WTC11 (cell line): ENCODE results near the gene IGF2BP3. TPM values are rescaled to one million over a fixed set of nuclear protein-coding genes. Genes with fewer than 3 reads are reported as not detected.

Experiments
- ATAC-seq: fragments of 200-7000 bp; cut with Tn5 transposase; 2 replicates; pipeline ENCODE4 v1.10.0; 2021; ENCODE audit warnings: mild to moderate bottlenecking, moderate library complexity
- CTCF ChIA-PET: fragments of 300-600 bp; sonication (Branson Sonifier 250); formaldehyde crosslinking; loops from one replicate; lab custom pipeline; 2021; ENCODE audit warnings: antibody characterized with exemption; lab: Charles Lee
- POLR2A ChIA-PET: fragments of 350-600 bp; sonication (Branson Sonifier 250); formaldehyde crosslinking; loops from one replicate; lab custom pipeline; 2021; ENCODE audit warnings: antibody characterized with exemption; lab: Charles Lee
- DNase-seq: peaks from one replicate; pipeline ENCODE4 v3.0.0; 2021; ENCODE audit warnings: low spot score
- H3K27ac Mint-ChIP-seq: 2 replicates; pipeline ENCODE4 v1.8.0; 2021; ENCODE audit warnings: mixed read lengths
- H3K27me3 Mint-ChIP-seq: 2 replicates; pipeline ENCODE4 v1.8.0; 2021; ENCODE audit warnings: low read depth, mild to moderate bottlenecking, moderate library complexity, mixed read lengths
- H3K36me3 Mint-ChIP-seq: 2 replicates; pipeline ENCODE4 v1.8.0; 2021; ENCODE audit warnings: mixed read lengths
- H3K4me1 Mint-ChIP-seq: 2 replicates; pipeline ENCODE4 v1.8.0; 2022; ENCODE audit warnings: mixed read lengths
- H3K4me3 Mint-ChIP-seq: 2 replicates; pipeline ENCODE4 v1.8.0; 2021; ENCODE audit warnings: mild to moderate bottlenecking, moderate library complexity, mixed read lengths
- H3K9me3 Mint-ChIP-seq: 2 replicates; pipeline ENCODE4 v1.8.0; 2021; ENCODE audit warnings: mixed read lengths
- KAT7 ChIP-seq: sonication (generic); formaldehyde crosslinking; IDR thresholded peaks from 2 replicates; pipeline ENCODE4 v1.8.1; 2023; ENCODE audit warnings: missing genetic modification reagents, mild to moderate bottlenecking, borderline replicate concordance
- MAX ChIP-seq: sonication (generic); formaldehyde crosslinking; IDR thresholded peaks from 2 replicates; pipeline ENCODE4 v1.8.0; 2022; ENCODE audit warnings: mild to moderate bottlenecking, missing genetic modification reagents
- STAT6 ChIP-seq: sonication (generic); formaldehyde crosslinking; conservative IDR thresholded peaks from 2 replicates; pipeline ENCODE4 v1.8.1; 2023; ENCODE audit warnings: mild to moderate bottlenecking, low read depth, missing genetic modification reagents, moderate library complexity
- ZBTB43 ChIP-seq: sonication (generic); formaldehyde crosslinking; IDR thresholded peaks from 2 replicates; pipeline ENCODE4 v1.8.1; 2023; ENCODE audit warnings: mild to moderate bottlenecking, missing genetic modification reagents
- ZNF263 ChIP-seq: sonication (generic); formaldehyde crosslinking; IDR thresholded peaks from 2 replicates; pipeline ENCODE4 v1.8.1; 2022; ENCODE audit warnings: low read depth, mild to moderate bottlenecking, moderate library complexity, missing genetic modification reagents
- ZNF396 ChIP-seq: fragments of 250-450 bp; sonication (Bioruptor Pico); IDR thresholded peaks from 2 replicates; pipeline ENCODE4 v1.8.0; 2021; ENCODE audit warnings: mild to moderate bottlenecking, moderate library complexity, borderline replicate concordance
- total RNA-seq: library from RNA; stranded (reverse); gene quantifications from 3 replicates; pipeline ENCODE4 v1.2.3, GENCODE V29; 2021
- TF ChIP-seq, protein P1 (sequence below): sonication (generic); formaldehyde crosslinking; IDR thresholded peaks from 2 replicates; pipeline ENCODE4 v1.8.0; 2022; ENCODE audit warnings: mild to moderate bottlenecking, missing genetic modification reagents
- TF ChIP-seq, protein P2 (sequence below): fragments of 250-450 bp; sonication (Bioruptor Pico); IDR thresholded peaks from 2 replicates; pipeline ENCODE4 v1.8.0; 2021; ENCODE audit warnings: mild to moderate bottlenecking
- TF ChIP-seq, protein P3 (sequence below): fragments of 250-450 bp; sonication (Bioruptor Pico); IDR thresholded peaks from 2 replicates; pipeline ENCODE4 v2.1.2; 2022; ENCODE audit warnings: mild to moderate bottlenecking, moderate library complexity

The IGF2BP3 gene
- total RNA-seq, 1 experiment from 2014 or later: 129 TPM

GRCh38 chr7:23343102-23343501 is 127.2 kb downstream of the IGF2BP3 start (continued):
- TF ChIP-seq, protein P1, sequence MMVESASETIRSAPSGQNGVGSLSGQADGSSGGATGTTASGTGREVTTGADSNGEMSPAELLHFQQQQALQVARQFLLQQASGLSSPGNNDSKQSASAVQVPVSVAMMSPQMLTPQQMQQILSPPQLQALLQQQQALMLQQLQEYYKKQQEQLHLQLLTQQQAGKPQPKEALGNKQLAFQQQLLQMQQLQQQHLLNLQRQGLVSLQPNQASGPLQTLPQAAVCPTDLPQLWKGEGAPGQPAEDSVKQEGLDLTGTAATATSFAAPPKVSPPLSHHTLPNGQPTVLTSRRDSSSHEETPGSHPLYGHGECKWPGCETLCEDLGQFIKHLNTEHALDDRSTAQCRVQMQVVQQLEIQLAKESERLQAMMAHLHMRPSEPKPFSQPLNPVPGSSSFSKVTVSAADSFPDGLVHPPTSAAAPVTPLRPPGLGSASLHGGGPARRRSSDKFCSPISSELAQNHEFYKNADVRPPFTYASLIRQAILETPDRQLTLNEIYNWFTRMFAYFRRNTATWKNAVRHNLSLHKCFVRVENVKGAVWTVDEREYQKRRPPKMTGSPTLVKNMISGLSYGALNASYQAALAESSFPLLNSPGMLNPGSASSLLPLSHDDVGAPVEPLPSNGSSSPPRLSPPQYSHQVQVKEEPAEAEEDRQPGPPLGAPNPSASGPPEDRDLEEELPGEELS: no peak
- TF ChIP-seq MAX (no peak), KAT7 (CRISPR knock-in tag) (no peak), ZNF263 (CRISPR knock-in tag) (no peak)
- TF ChIP-seq, protein P2, sequence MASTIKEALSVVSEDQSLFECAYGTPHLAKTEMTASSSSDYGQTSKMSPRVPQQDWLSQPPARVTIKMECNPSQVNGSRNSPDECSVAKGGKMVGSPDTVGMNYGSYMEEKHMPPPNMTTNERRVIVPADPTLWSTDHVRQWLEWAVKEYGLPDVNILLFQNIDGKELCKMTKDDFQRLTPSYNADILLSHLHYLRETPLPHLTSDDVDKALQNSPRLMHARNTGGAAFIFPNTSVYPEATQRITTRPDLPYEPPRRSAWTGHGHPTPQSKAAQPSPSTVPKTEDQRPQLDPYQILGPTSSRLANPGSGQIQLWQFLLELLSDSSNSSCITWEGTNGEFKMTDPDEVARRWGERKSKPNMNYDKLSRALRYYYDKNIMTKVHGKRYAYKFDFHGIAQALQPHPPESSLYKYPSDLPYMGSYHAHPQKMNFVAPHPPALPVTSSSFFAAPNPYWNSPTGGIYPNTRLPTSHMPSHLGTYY (CRISPR knock-in tag): no peak

DNA sequence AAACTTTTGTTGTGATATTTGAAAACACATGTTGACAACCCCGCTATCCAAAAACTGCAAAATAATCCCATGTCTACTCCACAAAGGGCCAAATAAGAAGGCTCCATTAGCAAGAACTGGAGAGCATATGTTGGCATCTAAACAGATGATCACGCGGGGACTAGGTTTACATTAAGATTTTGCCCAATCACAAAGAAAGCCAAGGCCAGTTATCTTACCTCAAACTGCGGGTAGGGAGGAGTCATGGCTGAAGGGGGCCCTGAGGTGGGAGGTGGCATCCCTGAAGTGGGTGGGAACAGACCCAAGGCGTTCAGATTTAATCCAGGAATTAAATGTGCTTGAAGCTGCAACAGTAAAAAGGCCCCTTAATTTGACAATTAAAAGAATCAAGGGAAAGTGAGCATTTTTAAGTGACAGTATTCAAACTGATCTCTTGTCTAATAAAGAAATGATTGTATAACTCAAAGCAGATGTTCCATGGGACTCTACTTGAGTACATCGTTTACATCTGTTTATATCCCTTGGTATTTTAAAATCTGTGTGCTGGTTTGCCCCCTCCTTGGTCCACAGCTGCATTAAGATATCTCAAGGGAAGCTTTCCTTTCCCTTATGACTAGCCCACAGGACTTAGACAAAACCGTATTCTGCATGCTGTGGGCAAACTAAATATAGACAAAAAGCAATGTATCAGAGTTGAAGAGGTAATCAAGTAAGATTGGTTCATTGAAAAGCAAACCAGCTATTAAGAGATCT is 128.3 kb downstream of the IGF2BP3 start:
- DNase-seq: no peak
- CTCF ChIA-PET: no interaction called here
- no peak for TF ChIP-seq STAT6
- TF ChIP-seq, all 79 proteins: peak for 0
- POLR2A ChIA-PET: interaction anchor here (0.5 kb wide), 1 partner anchor 131 kb away, joined by 3 read pairs; no protein-coding TSS in a partner anchor
- ATAC-seq: no peak
- no peaks in the 10 kb centered on the region for H3K9me3 Mint-ChIP-seq
- H3K4me1 Mint-ChIP-seq: no peaks in the 10 kb centered on the region
- peak overlapping the region; percentile 13; the same call in 1 of the 2 replicates for H3K27ac Mint-ChIP-seq
- no peaks in the 10 kb centered on the region for H3K27me3 Mint-ChIP-seq
- no peak overlapping the region for H3K4me3 Mint-ChIP-seq
- peaks cover 84% of the 10 kb centered on the region for H3K36me3 Mint-ChIP-seq

- Mint-ChIP-seq H3K9me3 (no peaks in the 10 kb centered on the region), H3K36me3 (peaks cover 79% of the 10 kb centered on the region), H3K27ac (no peak overlapping the region), H3K27me3 (no peaks in the 10 kb centered on the region), H3K4me3 (no peak overlapping the region), H3K4me1 (no peaks in the 10 kb centered on the region)
- no peak for TF ChIP-seq MAX
- no peak for TF ChIP-seq ZNF396
- TF ChIP-seq, protein P3, sequence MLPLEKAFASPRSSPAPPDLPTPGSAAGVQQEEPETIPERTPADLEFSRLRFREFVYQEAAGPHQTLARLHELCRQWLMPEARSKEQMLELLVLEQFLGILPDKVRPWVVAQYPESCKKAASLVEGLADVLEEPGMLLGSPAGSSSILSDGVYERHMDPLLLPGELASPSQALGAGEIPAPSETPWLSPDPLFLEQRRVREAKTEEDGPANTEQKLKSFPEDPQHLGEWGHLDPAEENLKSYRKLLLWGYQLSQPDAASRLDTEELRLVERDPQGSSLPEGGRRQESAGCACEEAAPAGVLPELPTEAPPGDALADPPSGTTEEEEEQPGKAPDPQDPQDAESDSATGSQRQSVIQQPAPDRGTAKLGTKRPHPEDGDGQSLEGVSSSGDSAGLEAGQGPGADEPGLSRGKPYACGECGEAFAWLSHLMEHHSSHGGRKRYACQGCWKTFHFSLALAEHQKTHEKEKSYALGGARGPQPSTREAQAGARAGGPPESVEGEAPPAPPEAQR (CRISPR knock-in tag): no peak
- no peak for TF ChIP-seq ZBTB43 (CRISPR knock-in tag)
- CTCF ChIA-PET: interaction anchor here (0.6 kb wide), 1 partner anchor 181 kb away, joined by 3 read pairs; no protein-coding TSS in a partner anchor
- DNase-seq: no peak
- POLR2A ChIA-PET: no interaction called here
- no peak for ATAC-seq
Observed at GRCh38 chr7:23338863-23339262, 131.4 kb downstream of the IGF2BP3 start.
